Pulmonary artery endothelial cell (primary cell): ENCODE data around the gene ZBED5. TPM values are rescaled to one million over a fixed set of nuclear protein-coding genes. Genes with fewer than 3 reads are reported as not detected.
A peak's percentile ranks its signal among the peaks of the same experiment; 100 is the strongest.
"Not testable (repeated sequence)": the region's sequence is repeated elsewhere in the genome, so short reads cannot be mapped to it uniquely, and the experiment has no call there.

ENCODE experiments used
- DNase-seq: peaks from one replicate; pipeline ENCODE4 v3.0.0-alpha.2; 2011; ENCODE audit warnings: low read depth, low spot score
- total RNA-seq: library from RNA; depleted of rRNA; stranded (reverse); fragments of >200 nt; gene quantifications from 2 replicates; pipeline ENCODE4 v1.2.3, GENCODE V29; 2014

Gene ZBED5
- 15.2 and 16.1 TPM in 2 replicates for total RNA-seq

DNA sequence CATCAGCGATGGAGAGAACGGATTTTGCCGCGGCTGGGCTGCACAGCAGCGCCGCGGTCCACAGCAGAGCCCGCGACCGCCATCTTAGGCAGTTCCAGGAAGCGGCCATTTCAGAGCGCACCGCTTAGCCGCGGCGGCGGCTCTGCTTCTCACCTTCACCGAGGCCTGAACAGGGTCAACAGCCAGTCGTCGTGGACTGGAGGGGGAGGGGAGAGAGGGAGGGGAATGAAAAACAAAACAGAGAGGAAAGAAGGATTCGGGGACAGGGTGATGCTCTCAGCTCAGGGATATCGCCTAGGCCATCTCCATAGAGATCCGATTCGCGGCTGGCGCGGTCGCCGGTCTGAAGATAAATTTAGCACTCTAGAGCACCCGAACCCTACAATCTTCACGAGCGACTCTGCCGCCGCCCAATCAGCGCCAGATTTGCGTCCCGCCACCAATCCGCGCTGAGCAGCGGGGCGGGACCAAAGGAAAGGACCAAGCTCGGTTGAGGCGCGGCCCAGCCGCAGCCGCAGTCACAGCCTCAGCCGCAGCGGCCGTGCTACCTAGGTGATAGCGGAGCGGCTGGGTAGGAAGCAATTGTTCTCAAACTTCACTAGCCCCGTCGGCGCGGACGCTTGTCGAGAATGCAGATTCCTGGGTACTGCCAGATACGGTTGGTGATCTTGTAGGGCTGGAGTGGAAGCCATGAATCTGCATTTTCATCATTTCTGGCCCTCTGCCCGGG, at the start of gene ZBED5:
ZBED5 (minus strand) TSS at position 345 of the 730 bp plus-strand sequence. CDS start 3,108 bp downstream, outside the sequence.
- DNase-seq, result peak; percentile 92

DNA sequence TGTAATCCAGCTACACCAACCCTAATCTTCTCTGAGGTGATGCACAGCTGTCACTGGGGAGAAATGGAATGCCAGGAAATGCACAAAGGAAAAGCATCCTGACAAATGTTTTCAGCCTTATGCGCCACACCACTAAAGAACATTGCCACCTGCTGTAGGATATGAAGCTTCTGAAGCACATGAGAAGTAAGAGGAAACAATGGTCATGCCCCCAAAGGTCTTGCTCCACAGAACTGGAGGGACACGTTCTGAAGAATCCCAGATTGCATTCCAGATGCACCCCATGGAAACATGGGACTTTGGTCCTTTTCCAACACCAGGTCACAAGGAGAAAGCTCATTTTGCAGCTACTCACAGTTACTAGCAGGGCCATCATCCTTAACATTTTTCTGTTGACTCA, 48.7 kb upstream of the ZBED5 start:
- no peak for DNase-seq

DNA sequence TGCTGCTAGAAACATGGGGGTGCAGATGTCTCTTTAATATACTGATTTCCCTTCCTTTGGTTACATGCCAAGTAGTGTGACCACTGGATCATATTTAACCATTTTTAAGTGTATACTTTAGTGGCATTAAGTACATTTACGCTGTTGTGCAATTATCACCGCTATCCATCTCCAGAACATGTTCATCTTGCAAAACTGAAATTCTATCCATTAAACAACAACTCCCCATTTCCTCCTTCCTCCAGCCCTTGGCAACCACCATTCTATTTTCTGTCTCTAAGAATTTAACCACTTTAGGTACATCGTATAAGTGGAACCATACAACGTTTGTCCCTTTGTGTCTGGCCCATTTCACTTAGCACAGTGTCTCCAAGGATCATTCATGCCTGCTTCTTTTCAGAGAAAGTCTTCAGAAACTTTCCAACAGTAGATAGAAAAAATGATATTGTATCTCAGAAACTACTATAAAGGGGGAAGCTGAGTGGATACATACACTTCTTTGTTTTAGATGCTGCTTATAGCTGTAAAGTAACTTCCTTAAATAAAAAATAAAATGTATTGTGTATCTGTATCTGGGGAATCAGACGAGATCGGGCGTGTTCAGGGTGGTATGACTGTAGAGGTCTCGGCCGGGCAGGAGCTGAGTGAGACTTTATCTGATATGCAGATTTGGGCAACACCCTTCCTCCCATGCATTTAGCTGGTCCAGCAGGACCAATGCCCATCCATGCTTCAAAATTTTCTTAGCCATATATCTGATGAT, 44.6 kb upstream of the ZBED5 start:
- no peak for DNase-seq

DNA sequence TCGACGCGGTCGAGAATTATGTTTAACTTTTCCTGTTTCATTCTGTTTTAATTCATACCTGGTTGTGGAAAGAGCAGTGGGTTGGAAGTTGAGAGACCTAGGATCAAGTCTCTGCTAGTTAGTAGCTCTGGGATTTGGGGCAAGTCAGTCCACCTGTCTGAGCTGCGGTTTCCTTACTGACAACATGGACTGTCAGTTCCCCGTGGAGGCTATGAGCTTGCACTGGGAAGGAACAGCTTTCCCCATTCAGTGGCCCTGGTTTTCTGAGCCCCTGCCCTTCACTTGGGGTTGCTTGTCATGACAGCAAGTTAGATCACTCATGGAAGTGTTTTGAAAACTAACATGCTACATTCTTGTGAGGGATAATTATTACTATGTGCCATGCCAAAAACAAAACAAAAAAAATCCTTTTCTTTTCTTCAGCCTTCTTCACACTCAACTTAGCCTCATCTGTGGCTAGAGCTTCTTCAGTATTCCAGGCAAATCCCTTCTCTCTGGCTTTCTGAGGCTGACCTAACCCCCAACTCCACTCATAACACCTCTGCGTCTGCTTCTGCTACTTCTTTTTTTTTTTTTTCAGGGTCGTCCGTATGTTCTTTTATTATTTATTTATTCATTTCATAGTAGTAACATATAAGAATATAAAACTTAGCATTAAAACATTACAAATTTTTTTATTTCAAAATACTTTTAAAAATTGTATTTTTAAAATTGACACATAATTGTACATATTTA, 43.0 kb upstream of the ZBED5 start:
- no peak for DNase-seq

DNA sequence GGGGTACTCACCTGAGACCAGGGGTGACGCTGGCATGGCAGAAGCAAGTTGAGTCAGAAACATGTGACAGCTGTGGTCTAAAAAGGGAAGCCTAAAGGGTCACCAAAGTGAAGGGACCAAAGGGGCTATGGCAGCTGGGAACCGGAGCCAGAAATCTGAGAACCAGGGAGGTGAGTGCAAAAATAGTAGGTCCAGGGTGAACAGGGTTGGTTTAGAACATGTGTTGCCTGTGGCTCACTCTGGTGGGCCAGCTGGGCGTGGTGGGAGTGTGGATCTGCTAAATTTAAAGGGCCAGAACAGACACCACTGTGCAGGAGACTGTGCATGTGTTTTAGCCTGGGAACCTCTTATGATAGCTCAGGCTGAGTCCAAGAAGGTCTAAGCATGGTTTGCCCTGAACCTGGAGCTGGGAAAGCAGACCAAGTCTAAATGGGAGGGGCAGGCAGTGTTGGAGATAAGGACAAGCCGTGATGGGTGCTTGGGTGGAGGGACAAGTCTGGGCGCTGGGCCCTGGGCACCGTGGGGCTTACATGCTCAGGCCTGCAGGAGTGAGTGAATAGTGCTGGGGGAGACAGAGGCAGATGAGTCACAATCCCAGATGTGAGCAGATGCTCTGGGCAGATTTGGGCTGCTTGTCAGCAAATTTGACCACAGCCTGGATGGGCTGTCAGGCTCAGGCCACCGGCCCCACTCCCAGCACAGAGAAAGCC, 41.4 kb upstream of the ZBED5 start:
- DNase-seq, result no peak

DNA sequence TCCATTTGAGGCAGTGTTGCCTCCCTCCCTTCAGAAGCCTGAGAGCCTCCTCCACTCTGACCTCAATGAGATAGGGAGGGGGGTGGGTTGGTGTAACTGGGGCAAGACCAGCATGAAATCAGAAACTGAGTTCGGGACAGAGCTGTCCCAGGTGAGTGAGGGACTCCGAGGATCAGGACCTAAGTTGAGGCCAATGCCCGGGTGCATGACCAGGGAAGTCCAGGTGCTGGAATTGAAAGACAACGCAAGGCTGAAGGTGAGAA, 40.8 kb upstream of the ZBED5 start:
- DNase-seq, result no peak

DNA sequence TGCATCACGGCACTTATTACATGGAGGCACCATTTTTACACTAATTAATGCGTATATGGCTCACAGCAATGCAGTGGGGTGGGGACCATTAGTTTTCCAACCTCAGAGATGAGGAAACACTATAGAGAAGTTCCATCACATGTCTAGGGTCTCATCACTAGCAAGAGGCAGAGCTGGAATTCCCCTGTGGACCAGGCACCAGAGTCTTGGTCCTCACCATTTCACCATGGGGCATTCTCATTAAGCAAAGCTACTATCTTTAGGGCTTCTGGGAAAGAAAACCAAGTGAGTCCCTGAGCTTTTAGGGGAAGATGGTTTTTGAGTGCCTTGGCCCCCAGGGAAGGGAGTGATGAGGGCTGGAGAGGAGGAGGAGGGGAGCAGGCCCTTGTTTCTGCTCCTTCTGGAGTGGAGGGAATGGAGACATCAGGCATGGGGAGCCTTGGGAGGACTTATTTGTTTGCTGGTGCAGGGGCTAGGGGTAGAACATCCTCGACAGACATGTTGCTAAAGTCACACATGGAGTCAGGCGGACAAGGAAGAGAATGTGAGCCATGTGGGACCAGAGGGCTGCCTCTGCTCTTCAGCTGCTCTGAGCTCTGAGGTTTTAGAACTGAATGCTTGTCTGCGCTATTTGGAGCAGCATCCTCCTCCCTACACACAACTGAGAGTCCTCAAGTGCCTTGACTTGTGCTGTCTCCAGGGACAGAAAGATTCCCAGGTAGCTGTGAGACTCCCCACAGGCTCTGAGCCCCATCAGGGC, 40.3 kb upstream of the ZBED5 start:
- DNase-seq, result no peak

DNA sequence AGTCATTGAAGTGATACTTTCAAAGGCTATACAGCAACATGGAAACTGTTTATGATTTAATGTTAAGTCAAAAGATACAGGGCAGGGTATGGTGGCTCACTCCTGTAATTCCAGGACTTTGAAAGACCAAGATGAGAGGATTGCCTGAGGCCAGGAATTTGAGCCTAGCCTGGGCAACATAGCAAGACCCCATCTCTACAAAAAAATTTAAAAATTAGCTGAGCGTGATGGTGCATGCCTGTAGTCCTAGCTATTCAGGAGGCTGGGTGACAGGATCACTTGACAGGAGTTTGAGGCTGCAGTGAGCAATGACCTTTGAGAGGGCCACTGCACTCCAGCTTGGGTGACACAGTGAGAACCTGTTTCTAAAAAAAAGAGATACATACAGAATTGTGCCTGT, 39.3 kb upstream of the ZBED5 start:
- DNase-seq, result no peak

DNA sequence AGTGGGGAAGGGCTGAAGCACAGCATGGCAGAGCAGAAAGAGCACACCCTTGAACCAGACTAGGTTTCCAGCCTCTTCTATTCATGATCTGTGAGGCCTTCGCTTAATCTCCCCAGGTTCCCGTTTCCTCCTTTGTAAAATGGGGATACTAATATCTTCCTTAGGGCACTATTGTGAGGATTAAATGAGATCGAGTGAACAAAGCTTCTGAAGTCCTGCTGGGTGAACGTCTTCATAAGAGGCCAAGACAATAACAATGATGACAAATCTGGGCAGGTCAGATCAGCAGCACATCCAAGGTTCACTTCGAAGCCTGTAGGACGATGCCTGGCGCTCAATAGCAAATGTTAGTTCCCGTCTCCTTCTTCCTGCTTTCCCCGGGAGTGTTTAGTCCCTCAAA, 38.6 kb upstream of the ZBED5 start:
- DNase-seq, result no peak

DNA sequence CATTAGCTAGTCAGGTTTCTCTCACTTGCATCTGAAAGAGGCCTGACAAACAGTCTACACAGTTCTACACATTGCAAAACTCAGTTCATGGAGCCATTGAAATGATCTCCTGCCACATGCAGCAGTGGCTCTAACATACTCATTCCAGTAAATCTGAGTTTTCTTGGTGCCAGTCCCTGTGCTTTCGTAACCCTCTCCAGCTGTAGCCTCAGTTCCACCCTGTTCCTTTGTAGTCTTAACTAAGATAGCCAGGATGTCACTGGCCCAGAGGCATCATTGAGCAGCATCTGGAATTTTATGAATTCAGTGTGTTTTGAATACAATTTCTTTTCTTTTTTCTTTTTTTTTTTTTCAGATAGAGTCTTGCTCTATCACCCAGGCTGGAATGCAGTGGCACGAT, 37.4 kb upstream of the ZBED5 start:
- DNase-seq, result no peak

DNA sequence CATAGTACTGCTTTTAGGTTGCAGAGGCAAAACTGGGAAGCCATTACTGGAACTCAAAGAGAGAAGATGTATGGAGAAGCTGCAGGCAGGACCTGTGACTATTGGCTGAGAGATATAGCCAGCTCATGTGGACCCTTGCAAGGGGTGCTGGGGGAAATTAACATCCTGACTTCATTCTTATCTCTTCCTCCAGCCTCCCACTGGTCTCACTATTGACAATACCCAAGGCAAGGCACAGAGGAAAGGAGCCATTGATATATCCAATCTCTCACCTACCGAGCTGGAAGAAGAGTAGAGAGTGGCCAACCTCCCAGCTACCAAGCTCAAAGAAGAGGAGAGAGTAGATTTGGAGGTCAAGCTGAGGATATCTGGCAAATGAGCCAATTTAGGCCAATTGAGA, 36.8 kb upstream of the ZBED5 start:
- DNase-seq, result no peak

DNA sequence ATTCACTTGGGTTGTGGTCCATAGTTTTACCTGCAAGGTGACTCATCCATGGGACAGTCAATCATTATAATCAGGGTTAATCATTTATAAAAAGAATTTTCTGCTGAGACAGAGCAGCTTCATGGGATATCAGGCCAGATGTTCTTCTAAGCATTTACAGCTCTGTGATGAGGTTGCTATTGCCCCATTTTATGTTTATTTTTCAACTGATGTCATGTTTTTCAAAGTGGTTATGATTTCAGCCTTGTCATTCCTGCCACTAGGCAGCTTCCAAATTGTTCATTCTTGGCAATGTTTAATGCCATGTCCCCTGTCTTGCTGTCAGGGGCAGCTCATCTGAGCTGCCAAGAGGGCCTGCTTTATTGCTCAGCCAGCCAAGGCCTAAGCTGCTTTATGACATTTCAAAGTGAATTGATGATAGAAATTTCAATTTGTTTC, 35.9 kb upstream of the ZBED5 start:
- DNase-seq, result no peak

DNA sequence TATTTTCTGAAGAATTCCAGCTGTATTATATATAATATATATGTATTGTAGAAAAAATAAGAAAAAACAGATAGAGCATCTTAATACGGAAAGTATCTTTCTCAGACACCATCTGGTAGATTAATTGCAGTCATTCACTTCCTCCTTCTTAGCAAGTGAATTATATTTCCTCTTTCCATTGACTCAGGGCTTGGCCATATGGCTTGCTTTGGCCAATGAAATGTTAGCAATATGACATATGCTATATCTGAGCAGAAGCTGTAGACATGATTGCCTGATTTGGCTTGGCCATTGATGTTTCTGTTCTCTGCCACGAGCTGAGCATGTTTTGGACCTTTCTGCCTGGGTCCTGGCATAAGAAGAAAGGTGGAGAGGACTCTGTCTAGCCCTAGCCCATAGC, 34.4 kb upstream of the ZBED5 start:
- no peak for DNase-seq

DNA sequence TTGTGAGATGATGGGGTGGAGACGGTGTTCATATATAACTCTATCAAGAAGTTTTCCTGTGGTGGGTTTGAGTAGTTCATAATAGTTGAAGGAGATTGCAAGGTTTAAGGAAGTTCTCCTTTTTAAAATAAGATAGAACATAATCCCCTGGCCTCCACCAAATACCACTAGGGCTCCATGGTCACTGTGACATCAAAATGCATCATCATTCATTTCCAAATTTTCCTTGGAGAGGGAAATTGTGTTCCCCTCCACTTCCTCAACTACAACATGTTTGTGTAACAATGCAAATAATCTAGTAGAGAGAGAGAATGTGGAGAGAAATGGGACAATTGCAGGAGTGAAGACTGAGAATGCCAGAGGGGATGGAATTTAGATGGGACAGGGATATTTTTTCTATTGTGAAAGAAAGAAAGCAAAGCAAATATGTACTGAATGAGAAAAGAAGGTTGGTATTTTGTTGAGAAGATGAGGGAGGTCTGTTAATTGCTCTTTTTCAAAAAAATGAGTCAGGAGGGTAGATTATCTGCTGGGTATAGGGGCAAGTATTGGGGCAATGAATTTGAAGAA, 33.4 kb upstream of the ZBED5 start:
- no peak for DNase-seq

DNA sequence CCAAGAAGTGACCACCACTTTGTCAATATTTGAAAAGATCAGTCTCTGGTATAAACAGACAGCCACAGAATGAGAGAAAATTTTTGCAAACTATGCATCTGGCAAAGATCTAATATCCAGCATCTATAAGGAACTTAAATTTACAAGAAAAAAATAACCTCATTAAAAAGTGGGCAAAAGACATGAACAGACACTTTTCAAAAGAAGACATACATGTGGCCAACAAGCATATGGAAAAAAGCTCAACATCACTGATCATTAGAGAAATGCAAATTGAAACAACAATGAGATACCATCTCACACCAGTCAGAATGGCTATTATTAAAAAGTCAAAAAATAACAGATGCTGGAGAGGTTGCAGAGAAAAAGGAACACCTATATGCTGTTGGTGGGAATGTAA, 32.2 kb upstream of the ZBED5 start:
- DNase-seq, result not testable (repeated sequence)

DNA sequence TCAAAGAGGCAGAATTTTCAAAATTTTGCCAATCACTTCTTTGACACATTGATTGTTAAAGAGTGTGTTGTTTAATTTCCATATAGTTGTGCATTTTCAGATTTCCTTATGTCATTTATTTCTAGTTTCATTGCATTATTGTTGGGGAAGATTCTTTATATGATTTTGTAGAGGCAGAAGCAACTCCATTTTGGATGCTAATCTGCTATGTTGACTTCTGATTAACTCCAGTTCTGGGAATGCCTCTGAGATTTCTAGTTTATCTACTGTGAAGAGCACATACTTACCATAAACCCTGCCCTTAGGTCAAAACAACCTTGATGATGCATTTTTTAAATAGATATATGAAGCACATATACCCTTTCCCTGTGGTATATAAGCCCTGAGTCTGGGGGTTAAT, 29.5 kb upstream of the ZBED5 start:
- no peak for DNase-seq

DNA sequence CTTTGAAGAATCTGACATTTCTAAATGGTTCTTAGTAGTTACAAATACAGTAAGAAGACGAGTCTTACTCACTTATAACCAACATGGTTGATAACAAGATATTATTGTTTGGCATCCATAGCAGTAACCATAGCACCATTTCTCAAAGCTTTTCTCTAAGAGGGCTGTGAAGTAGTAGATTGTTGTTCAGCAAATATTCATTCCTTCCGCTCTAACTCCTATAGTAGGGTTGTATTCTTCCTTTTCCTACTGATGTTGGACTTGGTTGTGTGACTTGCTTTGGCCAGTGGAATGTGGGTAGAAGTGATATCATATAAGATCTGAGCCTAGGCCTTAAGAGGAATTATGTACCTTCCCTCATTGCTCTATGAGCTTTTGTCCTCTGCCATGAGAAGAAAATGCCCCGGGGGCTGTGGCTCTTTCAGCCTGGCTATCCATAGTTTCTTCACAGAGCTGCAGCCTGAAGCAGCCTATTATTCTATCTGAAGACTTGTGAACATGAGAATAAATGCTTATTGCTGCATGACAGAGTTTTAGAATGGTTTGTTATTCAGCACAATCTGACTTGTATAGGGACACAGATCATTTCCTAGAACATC, 28.9 kb upstream of the ZBED5 start:
- DNase-seq, result no peak

DNA sequence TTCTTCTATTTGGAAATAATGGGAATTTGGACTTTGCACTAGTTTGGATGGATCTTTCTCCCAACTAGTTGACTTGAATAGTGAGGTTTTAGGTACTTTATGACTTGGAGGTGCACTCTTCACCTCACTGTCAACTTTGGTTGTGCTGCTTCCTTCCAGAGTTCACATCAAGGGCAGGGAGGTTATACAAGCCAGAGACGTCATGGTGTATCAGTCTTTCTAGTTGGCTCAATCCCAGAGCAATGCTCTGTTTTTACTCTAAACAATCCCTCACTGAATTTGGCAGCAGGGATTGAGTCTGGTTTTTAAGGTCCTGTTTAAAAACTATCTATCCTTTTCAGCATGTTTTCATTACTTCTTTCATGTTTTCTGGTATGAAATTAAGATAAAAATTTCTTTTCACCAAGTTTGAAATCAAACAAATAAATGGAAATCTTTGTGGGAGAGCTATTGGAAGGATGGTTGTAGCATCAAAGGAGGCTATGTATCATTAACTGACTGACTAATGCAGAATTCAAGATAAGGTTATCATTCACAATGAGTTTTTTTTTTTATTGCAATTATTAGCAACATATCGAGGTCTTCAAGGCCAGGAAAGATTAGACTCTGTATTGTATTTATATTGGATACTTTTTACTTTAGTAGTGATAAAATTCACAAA, 28.0 kb upstream of the ZBED5 start:
- DNase-seq, result no peak

DNA sequence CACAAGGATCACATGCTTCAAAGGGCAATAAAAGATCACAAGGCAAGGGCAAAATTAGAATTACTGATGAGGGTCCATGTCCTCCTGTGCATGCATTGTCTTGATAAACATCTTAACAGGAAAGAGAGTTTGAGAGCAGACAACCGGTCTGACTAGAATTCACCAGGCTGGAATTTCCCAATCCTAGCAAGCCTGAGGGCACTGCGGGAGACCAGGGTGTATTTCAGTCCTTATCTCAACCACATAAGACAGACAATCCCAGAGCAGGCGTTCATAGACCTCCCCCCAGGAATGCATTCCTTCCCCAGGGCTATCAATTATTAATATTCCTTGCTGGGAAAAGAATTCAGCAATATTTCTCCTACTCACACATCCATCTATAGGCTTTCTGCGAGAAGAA, 26.4 kb upstream of the ZBED5 start:
- DNase-seq, result not testable (repeated sequence)

DNA sequence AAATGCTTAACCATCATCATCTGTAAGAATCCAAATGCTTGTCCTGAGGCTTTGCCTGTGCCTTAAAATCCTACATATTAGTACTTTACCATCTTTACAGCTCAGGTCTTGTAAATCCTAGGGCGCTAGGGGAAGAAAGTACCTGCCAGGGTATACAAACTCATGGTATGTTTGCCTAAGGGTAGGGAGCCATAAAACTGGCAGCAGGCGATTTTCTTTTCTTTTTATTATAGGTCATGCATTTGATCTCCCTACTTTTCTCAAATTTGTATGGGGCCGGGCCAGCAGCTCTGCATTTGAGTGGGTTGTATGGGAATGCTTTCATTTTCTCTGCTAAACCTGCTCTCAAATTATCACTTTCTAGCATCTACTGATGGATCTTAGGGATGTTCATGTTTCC, 24.0 kb upstream of the ZBED5 start:
- no peak for DNase-seq
